WI38 (cell line): Measurements from ENCODE around the gene SOCS4.

Experiments
- H3K4me3 ChIP-seq: 2 replicates; pipeline ENCODE4 v1.5.1; 2011; ENCODE audit warnings: low read depth, mild to moderate bottlenecking, control low read depth, low read length
- CTCF ChIP-seq: IDR thresholded peaks from 2 replicates; pipeline ENCODE4 v1.5.1; 2012; ENCODE audit warnings: low read depth, mild to moderate bottlenecking, control low read depth, low read length

Gene SOCS4

GRCh38 chr14:55038708-55039107, 11.7 kb downstream of the SOCS4 start:
- TF ChIP-seq CTCF = no peak
- H3K4me3 ChIP-seq = no peak overlapping the region

- TF ChIP-seq CTCF = no peak
- no peak overlapping the region for H3K4me3 ChIP-seq
Measured at GRCh38 chr14:55043528-55043927, 16.5 kb downstream of the SOCS4 start.

- TF ChIP-seq CTCF = no peak
- no peak overlapping the region for H3K4me3 ChIP-seq
Measured at GRCh38 chr14:55045087-55045486, 18.1 kb downstream of the SOCS4 start.

GRCh38 chr14:55047301-55048053, 20.4 kb downstream of the SOCS4 start:
- TF ChIP-seq CTCF = no peak
- H3K4me3 ChIP-seq = no peak overlapping the region

GRCh38 chr14:55048900-55049436, 21.9 kb downstream of the SOCS4 start:
- no peak overlapping the region for H3K4me3 ChIP-seq
- TF ChIP-seq CTCF = no peak

- TF ChIP-seq CTCF = no peak
- H3K4me3 ChIP-seq = peak overlapping the region; percentile 97
Measured at GRCh38 chr14:55051165-55051422, 24.1 kb downstream of the SOCS4 start.

GRCh38 chr14:55051423-55052268, 24.6 kb downstream of the SOCS4 start, which contains the start of gene MAPK1IP1L:
Gene MAPK1IP1L (plus strand): TSS chr14:55051647. CDS start chr14:55061684, 10,037 bp downstream.
- H3K4me3 ChIP-seq = peak within 1 kb of the TSS; percentile 97
- TF ChIP-seq CTCF = peak; percentile 97
